Panc1 (cell line): ENCODE results near the gene ZBTB22.

Source experiments
- CTCF ChIP-seq: fragments of 450-650 bp; IDR thresholded peaks from 2 replicates; pipeline ENCODE4 v1.5.1; 2017; ENCODE audit warnings: mild to moderate bottlenecking
- POLR2AphosphoS5 ChIP-seq: IDR thresholded peaks from 2 replicates; pipeline ENCODE4 v1.6.1; 2012; ENCODE audit warnings: mild to moderate bottlenecking, low read depth, low read length, moderate library complexity
- REST ChIP-seq, 2 experiments: IDR thresholded peaks; 2 replicates each; pipeline ENCODE4 v1.6.1; 2011 to 2012; ENCODE audit warnings: low read depth in 2 of 2, control low read depth in 1 of 2, low read length in 1 of 2, mild to moderate bottlenecking in 1 of 2, moderate library complexity in 1 of 2; ENCODE audit not compliant: insufficient read depth in 1 of 2
- SIN3A ChIP-seq: IDR thresholded peaks from 2 replicates; pipeline ENCODE4 v1.6.1; 2012; ENCODE audit warnings: low read depth, mild to moderate bottlenecking, low read length, moderate library complexity, borderline replicate concordance; ENCODE audit not compliant: insufficient read depth
- TCF7L2 ChIP-seq: IDR thresholded peaks from 2 replicates; pipeline ENCODE4 v1.6.1; 2011; ENCODE audit warnings: mild to moderate bottlenecking, low read depth, low read length, inconsistent platforms

DNA sequence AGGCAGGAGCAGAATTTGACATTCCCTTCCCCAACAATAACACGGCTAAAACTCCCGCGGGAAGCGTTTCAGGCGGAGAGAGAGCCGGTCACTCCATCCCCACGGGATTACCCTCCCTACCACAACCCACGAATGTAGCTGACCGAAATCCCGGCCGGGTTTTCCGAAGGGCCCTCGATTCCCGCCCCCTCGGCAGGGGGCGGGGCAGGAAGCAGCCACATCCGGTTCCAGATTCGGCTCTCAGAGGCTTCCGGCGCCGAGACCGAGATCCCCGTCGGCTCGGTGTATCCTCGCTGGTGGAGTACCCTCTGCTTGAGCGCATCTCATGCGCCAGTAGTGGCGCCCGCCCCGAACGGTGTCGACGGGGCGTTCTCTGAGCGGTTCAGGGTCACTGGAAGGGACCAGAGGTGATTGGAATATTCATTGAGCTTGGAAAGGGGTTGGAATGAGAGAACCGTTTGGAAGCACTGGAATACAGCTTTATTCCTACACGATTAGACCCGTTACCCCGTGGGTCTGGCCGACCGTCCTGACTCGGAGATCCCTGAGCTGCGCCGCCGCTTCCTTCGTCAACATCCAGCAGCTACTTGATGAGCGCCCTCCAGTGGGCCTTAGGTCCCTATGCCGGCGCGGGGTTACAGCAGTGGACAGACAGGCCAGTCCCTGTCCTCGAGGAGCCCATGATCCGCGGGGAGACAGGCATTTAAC is 18.2 kb downstream of the ZBTB22 start:
- TF ChIP-seq CTCF = peak; percentile 91
- TF ChIP-seq POLR2AphosphoS5 = peak; percentile 94
- TF ChIP-seq REST (IDR thresholded peaks at IDR 0.05; ENCODE audit: insufficient read depth in 1 of 2, low read depth in 2 of 2, low read length in 1 of 2) = peak; percentile 43 to 69; a peak in 2 of 4 replicates
- peak; percentile 78 for TF ChIP-seq SIN3A
- TF ChIP-seq TCF7L2 = no peak; the same call in 1 of the 2 replicates
